MM.1S (cell line): ENCODE data around the gene TGOLN2.

ENCODE experiments used
- DNase-seq: peaks from one replicate; pipeline ENCODE4 v3.0.0-alpha.2; 2015
- H2AFZ ChIP-seq: fragments of 300-600 bp; sonication (generic); 2 replicates; pipeline ENCODE4 v1.6.0; 2016; ENCODE audit warnings: antibody characterized with exemption, low read length
- H3F3A ChIP-seq: fragments of 300-600 bp; sonication (generic); 2 replicates; pipeline ENCODE4 v1.6.1; 2016; ENCODE audit warnings: mild to moderate bottlenecking, antibody characterized with exemption, low read length, moderate library complexity, mixed read lengths; ENCODE audit not compliant: insufficient read depth
- H3K27ac ChIP-seq: fragments of 300-600 bp; sonication (generic); 2 replicates; pipeline ENCODE4 v1.5.1; 2016; ENCODE audit warnings: mild to moderate bottlenecking, low read length
- H3K27me3 ChIP-seq: fragments of 300-600 bp; sonication (generic); replicated peaks from 2 replicates; pipeline ENCODE4 v1.6.0; 2016; ENCODE audit warnings: low read length; ENCODE audit not compliant: insufficient read depth
- H3K36me3 ChIP-seq: fragments of 300-600 bp; sonication (generic); replicated peaks from 2 replicates; pipeline ENCODE4 v1.6.1; 2016; ENCODE audit warnings: mild to moderate bottlenecking, low read length, mixed read lengths; ENCODE audit not compliant: insufficient read depth
- H3K4me1 ChIP-seq: fragments of 300-600 bp; sonication (generic); 2 replicates; pipeline ENCODE4 v1.6.1; 2016; ENCODE audit warnings: low read length, mixed read lengths
- H3K4me2 ChIP-seq: fragments of 300-600 bp; sonication (generic); 2 replicates; pipeline ENCODE4 v1.6.0; 2016; ENCODE audit warnings: low read depth, low read length
- H3K4me3 ChIP-seq: fragments of 300-600 bp; sonication (generic); 2 replicates; pipeline ENCODE4 v1.5.1; 2016; ENCODE audit warnings: low read length, mixed read lengths
- H3K79me2 ChIP-seq: fragments of 300-600 bp; sonication (generic); 2 replicates; pipeline ENCODE4 v1.6.1; 2016; ENCODE audit warnings: mixed run types, low read length, mixed read lengths
- H3K9ac ChIP-seq: fragments of 300-600 bp; sonication (generic); 2 replicates; pipeline ENCODE4 v1.6.1; 2016; ENCODE audit warnings: low read length, mixed read lengths
- H3K9me2 ChIP-seq: fragments of 300-600 bp; sonication (generic); replicated peaks from 2 replicates; pipeline ENCODE4 v1.6.1; 2016; ENCODE audit warnings: mild to moderate bottlenecking, low read length, mixed read lengths; ENCODE audit not compliant: insufficient read depth
- H3K9me3 ChIP-seq: fragments of 300-600 bp; sonication (generic); replicated peaks from 2 replicates; pipeline ENCODE4 v1.6.1; 2016; ENCODE audit warnings: mild to moderate bottlenecking, low read length, mixed read lengths; ENCODE audit not compliant: insufficient read depth
- H4K20me1 ChIP-seq: fragments of 300-600 bp; sonication (generic); 2 replicates; pipeline ENCODE4 v1.6.1; 2016; ENCODE audit warnings: mild to moderate bottlenecking, low read length, moderate library complexity, mixed read lengths; ENCODE audit not compliant: insufficient read depth
- CTCF ChIP-seq: fragments of 300-600 bp; sonication (generic); IDR thresholded peaks from 2 replicates; pipeline ENCODE4 v1.5.1; 2016; ENCODE audit warnings: antibody characterized with exemption, low read length, mixed read lengths
- EZH2 ChIP-seq: fragments of 300-600 bp; sonication (generic); optimal IDR thresholded peaks from 2 replicates; pipeline ENCODE3; 2017; ENCODE audit warnings: low read depth, mild to moderate bottlenecking, antibody characterized with exemption, low read length, mixed read lengths
- EZH2phosphoT487 ChIP-seq: fragments of 300-600 bp; sonication (generic); IDR thresholded peaks from 2 replicates; pipeline ENCODE4 v1.6.1; 2018; ENCODE audit warnings: antibody characterized with exemption, low read length

Gene TGOLN2

GRCh38 chr2:85277416-85278158 is 50.2 kb downstream of the TGOLN2 start:
- no peak for DNase-seq
- Histone ChIP-seq H3K27me3 (no peaks in the 10 kb centered on the region), H3K9ac (no peak overlapping the region), H3K4me1 (no peaks in the 10 kb centered on the region), H3K9me2 (no peaks in the 10 kb centered on the region), H3K4me3 (no peak overlapping the region), H3F3A (no peaks in the 10 kb centered on the region), H3K36me3 (no peaks in the 10 kb centered on the region), H3K79me2 (no peaks in the 10 kb centered on the region), H4K20me1 (no peaks in the 10 kb centered on the region), H3K9me3 (no peaks in the 10 kb centered on the region), H3K27ac (no peak overlapping the region), H2AFZ (no peak overlapping the region), H3K4me2 (no peak overlapping the region)
- TF ChIP-seq EZH2phosphoT487 = no peak
- no peak for TF ChIP-seq CTCF
- no peak for TF ChIP-seq EZH2

GRCh38 chr2:85276571-85277118 is 51.1 kb downstream of the TGOLN2 start:
- DNase-seq = no peak
- H3K4me2 ChIP-seq = no peak overlapping the region
- no peaks in the 10 kb centered on the region for H3K27me3 ChIP-seq
- no peaks in the 10 kb centered on the region for H3K79me2 ChIP-seq
- no peaks in the 10 kb centered on the region for H3K36me3 ChIP-seq
- TF ChIP-seq EZH2 (no peak), EZH2phosphoT487 (no peak), CTCF (no peak)
- H3K27ac ChIP-seq = no peak overlapping the region
- no peaks in the 10 kb centered on the region for H3K9me2 ChIP-seq
- H2AFZ ChIP-seq = no peak overlapping the region
- H3K4me1 ChIP-seq = no peaks in the 10 kb centered on the region
- H3K9me3 ChIP-seq = no peaks in the 10 kb centered on the region
- H3K9ac ChIP-seq = no peak overlapping the region
- H3K4me3 ChIP-seq = no peak overlapping the region
- no peaks in the 10 kb centered on the region for H3F3A ChIP-seq
- no peaks in the 10 kb centered on the region for H4K20me1 ChIP-seq

GRCh38 chr2:85275984-85276540 is 51.7 kb downstream of the TGOLN2 start:
- H3K27ac ChIP-seq = no peak overlapping the region
- no peak overlapping the region for H2AFZ ChIP-seq
- no peaks in the 10 kb centered on the region for H3F3A ChIP-seq
- H3K4me3 ChIP-seq = no peak overlapping the region
- no peaks in the 10 kb centered on the region for H4K20me1 ChIP-seq
- H3K27me3 ChIP-seq = no peaks in the 10 kb centered on the region
- no peaks in the 10 kb centered on the region for H3K9me3 ChIP-seq
- H3K36me3 ChIP-seq = no peaks in the 10 kb centered on the region
- no peaks in the 10 kb centered on the region for H3K79me2 ChIP-seq
- DNase-seq = no peak
- no peak overlapping the region for H3K9ac ChIP-seq
- H3K9me2 ChIP-seq = no peaks in the 10 kb centered on the region
- no peaks in the 10 kb centered on the region for H3K4me1 ChIP-seq
- H3K4me2 ChIP-seq = no peak overlapping the region
- TF ChIP-seq EZH2 (no peak), CTCF (no peak), EZH2phosphoT487 (no peak)
